Measurements from ENCODE around the gene TAGLN3.
"Not testable (repeated sequence)": the region's sequence is repeated elsewhere in the genome, so short reads cannot be mapped to it uniquely, and the experiment has no call there.

Gene TAGLN3

DNA sequence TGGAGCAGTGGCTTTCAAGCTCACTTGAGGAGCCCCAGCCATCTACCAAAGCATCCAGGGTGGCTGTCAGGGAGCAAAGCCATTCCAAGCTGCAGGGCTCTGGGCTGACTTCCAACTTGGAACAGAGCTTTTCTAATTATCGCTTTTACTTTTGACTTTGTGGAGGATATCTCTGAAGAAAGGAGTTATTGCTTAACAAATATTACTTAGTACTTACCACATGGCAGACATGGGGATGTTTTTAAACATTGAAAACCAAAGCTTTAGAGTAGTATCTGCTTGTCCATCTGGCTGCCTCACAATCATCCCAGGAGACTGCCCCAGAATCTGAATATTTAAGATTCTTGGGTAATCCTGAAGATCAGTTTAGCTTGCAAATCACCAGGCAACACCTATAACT, 8.9 kb downstream of the TAGLN3 start:
- DNase-seq: no peak

DNA sequence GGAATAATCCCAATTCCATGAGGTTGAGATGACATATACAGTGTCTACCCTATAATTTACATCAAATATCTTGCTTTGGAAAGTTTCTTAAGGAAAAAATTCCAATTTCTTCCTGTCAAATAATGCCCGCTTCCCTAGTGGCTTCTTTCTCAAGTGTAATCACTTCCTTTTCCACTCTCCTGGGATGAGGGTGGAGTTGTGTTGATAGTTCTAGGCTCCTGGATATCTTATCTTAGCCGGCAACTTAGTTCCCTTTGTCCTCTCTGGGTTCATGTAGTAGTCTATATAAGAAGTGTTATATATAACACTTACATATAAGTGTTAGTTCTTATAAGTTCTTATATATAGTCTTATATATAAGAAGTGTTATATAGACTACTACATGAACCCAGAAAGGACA, 10.9 kb downstream of the TAGLN3 start:
- DNase-seq: no peak

DNA sequence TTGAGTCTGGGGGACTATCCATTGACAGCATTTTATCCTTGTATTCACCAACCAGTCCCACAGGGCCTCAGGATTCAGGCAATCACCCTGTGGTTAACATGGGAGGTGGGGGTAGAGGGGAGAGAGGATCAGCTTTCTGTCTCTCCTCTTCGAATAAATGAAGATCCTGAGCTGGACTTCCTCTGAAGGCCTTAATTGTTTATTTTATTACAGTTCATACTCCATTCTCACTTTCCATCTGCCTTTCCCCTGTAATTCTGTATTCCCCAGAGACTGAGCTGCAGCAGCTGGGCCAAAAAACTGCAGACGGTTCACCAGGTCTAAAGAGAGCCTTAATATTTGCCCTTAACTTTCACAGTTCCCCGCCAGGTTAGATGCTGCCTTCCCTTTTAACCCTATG, 11.9 kb downstream of the TAGLN3 start:
- no peak for DNase-seq

DNA sequence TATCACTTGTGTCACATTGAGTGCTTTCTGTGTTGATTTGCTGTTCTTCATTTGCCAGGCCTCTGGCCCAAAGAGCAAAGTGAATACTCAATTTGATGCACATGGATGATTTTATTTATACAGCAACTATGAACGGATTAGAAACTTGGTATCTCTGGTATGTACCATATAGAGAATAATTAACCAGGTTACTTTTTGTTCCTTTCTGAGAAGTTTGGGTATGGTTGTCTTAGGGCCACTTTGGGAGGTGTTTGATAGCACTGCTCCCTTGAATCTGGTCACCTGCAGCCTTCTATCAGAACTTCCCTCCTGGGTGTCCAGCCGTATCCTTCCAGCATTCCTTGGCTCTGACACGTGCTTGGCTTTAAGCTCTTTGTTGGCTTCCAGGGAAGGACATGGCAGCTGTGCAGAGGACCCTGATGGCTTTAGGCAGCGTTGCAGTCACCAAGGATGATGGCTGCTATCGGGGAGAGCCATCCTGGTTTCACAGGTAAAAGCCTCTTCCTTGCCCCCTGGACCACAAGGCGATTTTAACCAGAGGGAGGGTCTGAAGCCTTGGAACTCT, 12.7 kb downstream of the TAGLN3 start:
- DNase-seq: no peak

DNA sequence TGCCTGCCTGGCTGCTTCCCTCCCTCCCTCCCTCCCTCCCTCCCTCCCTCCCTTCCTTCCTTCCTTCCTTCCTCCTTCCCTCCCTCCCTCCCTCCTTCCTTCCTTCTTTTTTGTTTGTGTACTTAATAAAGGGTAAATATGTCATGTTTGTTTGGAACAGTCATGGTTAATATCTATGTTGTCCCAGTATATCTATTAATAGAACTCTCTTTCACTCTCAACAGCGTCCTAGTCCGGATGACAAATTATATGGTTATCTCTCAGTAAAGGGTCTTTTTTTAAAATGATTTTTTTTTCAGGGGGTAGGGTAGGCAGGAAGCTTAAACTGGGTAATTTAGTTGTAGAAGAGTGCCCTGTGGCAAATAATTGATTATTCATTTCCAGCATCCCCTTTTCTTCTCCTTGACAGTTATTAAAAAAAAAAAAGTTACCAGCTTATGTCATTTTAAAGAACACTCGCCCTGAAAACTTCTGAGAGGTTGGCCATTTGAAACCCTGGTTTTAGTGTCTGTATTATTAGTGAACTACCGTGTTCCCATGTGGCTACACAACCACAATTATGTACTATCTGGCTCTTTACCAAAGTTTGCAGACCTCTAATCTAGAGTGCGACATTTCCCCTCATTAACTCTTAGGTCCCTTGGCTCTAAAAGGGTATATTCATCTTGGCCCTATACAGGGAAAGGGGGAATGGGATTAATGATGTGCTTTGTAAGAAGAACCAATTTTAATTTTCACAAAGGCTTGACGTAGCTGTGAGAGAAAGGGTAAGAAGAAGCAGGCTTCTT, 13.7 kb downstream of the TAGLN3 start:
- DNase-seq: no peak

DNA sequence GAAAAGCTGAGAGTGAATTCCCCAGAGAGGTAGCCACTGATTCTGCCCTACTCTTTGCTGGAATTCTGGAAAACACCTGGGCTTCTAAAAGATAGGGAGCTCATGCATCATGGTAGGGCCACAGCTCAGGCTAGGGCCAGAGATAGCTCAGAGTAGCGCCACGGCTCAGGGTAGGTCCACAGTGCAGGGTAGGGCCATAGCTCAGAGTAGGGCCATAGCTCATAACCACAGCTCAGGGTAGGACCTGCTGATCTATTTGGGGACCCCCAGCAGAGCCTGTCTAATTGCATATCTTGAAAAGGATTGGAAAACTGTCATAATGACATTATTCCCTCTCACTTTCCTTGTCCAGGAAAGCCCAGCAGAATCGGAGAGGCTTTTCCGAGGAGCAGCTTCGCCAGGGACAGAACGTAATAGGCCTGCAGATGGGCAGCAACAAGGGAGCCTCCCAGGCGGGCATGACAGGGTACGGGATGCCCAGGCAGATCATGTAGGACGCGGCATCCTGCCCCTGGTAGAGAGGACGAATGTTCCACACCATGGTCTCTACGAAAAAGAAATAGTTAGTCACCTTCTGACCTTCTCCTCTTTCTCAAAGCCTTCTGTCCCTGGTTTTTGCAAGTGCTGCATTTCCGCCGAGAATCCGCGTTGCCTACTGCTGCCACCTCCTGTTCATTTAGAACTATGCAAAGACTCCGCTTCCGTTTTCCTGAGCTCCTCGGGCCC, 14.5 kb downstream of the TAGLN3 start:
- peak in 42 of 56 donors; percentile 6 to 71 (median 41) for DNase-seq

DNA sequence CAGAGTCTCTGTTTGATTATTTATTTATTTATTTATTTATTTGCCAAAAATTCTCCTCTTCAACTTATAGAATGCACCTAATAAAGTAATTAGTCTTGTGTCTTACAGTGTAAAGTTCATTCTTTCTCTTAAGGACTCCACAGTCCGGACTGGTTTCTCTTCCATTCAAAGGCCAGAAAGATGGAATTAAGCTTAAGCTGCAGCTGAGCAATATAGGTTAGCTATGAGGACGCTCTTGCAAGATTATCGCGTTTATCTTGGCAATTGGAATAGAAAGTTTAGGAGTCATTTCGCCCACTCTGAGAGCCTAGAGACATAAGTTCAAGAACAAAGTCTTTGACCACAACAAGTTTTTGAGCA, 15.0 kb downstream of the TAGLN3 start:
- DNase-seq: no peak

DNA sequence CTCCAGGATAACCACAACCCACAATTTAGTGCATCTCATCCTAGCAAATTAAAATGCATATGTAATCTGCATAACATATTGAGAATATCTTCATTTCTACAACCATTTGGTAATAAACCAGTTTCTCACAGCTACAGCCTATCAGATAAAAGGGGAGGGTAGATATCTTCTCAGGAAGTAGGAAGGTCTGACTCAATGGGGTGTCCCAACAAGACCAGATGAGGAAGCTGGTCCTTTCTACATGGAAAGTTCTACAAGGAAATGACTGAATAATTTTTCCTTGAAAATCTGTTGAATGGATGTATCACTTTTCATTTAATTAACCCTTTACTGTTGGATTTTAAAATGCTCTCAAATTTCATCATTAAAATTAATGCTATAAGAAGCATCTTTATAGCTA, 18.4 kb downstream of the TAGLN3 start:
- DNase-seq: no peak

DNA sequence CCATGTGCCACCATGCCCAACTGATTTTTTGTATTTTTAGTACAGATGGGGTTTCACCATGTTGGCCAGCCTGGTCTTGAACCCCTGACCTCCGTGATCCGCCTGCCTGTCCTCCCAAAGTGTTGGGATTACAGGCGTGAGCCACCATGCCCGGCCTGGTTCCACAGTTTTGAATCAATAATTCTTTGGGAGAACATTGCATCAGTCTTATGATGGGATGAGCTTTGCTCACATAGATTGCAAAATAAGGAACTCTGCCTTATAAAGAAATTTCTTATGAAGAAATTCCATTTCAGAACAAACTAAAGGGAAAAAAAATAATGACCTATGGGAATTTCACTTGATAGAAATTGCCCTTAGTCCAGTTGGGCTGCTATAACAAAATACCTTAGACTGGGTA, 20.0 kb downstream of the TAGLN3 start:
- DNase-seq: no peak

DNA sequence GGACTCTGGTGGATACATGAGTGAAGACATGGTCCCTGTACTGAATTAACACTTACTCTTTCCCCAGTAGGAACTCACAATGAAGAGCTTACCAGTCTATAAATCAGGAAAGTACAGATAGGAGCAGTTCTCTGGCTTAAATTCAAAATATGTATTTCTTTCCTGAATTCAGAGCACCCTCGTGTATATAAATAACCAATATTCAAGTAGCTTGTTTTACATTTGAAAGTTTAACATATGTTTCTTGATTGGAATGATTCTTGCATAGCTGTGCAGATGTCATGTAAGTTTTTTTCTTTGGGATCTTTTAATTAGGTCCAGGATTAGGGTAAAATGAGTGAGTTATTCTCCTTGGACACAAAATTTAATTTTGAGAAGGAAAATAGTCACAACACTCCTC, 21.0 kb downstream of the TAGLN3 start:
- DNase-seq: no peak

DNA sequence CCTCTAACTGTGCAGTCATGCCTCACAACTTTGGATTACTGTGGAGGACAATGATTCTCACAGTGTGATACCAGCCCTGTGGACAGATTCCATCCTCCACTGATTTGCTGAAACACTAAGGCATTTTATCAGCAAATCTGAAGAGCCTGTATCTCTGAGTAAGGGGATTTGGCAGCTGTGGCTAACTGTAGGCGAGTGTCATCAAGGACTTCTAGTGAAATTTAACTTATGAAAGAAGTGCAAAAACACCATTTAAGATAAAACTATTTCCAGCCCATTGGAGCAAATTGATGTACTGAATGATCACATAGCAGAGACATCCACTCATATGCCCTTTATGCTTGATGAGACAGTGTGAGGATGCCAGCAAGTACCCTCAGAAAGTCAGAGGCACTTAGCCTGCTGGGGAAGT, 22.0 kb downstream of the TAGLN3 start:
- no peak for DNase-seq

DNA sequence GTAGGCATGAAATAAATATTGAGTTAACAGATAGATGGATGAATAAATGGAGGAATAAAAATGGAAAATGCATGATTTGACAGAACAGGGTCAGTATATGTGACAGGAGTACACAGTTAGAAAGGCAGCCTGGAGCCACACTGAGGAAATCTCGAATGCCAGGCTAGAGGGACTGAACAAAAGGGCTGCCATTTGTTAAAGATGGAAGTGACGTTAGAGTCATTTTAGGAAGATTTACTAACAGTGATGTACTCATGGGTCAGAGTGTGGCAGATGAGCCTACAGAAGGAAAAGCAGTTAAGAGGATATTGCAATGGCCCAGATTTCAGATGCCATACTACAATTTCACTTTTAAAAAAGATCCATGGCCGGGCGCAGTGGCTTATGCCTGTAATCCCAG, 28.4 kb downstream of the TAGLN3 start:
- no peak for DNase-seq

DNA sequence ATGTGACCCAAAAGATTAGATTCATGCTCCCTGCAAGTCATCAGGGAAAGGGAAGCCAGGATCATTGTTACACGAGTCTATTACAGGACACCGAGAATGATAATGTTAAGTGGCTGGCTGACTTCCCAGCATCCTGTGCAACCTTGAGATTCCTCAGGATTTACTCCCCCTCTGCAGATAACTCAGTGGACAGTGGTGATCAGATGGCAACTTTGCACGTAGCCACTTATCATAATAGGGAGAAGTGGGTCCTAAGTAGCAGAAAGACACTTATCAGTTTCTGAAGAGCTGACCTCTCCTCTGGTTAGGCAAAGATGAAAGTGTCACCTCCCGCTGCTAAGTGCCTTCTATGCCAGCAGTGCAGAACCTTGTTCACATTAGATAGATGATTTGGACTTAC, 29.1 kb downstream of the TAGLN3 start:
- no peak for DNase-seq

DNA sequence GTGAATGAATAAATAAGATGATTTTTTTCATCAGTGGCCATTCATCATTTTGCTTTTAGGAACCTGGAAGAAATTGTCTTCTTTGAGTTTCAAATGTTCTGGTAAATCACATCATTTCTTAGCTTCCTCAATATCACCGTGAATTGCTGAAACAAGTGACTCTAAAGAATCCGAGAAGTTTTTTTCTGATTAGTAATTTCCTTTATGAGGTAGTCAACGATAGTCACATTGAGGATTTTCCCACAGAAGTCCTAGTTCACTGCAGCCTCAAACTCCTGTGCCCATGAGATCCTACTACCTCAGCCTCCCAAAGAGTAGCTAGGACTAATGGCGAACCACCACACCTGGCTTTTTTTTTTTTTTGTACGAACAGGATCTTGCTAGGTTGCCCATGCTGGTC, 32.2 kb downstream of the TAGLN3 start:
- DNase-seq: no peak

DNA sequence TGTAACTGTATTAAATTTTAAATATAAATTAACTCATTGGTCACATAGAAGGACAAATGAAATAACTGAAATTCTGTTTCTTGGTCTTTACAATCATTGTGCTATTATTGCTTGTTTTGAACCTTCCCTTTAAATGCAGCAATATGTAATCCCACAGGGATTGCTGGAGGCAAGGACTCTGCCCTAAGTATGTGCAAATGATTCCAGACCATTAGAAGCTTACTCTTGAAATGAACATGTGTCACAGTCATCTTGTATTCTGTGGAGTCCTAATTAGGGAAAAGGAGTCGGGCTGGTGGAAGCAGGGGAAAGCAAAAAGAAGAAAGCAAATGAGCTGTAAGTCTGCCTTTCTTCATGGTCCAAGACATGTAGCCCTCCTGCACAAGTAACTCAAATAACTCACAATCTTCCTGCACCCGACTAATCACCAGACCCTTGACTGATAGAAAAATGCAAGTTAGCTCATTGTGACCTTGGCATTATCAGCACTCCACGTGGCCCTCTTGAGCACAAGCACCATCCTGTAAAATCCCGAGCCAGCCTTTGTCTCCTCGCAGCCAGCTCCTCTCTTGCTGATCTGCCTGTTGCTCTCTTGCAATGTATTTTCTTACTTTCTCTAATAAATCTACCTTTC, 33.5 kb downstream of the TAGLN3 start:
- DNase-seq: no peak

DNA sequence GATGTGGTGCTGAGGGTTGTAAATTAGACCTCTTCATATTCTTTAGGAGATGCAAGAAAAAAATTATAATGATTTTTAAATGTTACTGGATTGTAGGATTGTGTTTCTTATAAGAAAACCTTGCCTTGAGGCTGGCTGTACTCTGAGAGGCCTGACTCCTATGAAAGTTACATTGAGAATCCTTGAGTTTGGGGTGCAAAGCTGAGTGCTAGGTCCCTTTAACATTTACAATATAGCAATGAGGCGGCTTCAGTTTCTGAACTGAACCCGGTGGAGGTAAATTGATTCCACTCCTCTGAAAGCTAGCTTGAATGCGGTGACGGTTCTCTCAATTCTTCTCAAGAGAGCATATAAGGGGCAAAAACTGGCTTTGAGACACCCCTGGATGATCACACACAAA, 35.7 kb downstream of the TAGLN3 start, which contains the start of gene TMPRSS7:
Gene TMPRSS7 (plus strand): TSS at position 301 of the 400 bp plus-strand sequence. CDS start 110 bp downstream, outside the sequence.
- DNase-seq: no peak

DNA sequence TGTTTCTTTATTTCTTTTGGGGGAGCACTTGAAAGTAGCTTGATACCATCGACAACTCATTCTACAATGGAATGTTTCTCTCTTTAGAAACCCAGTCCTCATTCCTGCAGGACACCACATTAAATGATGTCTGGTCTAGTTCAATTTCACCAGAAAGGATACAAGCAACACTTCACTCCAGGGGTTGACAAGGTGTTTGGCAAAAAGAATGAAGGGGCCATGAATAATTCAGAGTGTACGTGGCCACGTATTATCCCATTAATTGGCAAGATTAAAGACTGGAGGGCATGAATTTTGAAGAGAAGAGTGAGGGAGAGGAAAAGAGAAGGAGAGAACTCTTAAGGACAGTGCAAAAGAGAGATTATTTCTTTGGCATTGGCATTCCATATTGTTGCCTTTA, 36.5 kb downstream of the TAGLN3 start:
- no peak for DNase-seq

DNA sequence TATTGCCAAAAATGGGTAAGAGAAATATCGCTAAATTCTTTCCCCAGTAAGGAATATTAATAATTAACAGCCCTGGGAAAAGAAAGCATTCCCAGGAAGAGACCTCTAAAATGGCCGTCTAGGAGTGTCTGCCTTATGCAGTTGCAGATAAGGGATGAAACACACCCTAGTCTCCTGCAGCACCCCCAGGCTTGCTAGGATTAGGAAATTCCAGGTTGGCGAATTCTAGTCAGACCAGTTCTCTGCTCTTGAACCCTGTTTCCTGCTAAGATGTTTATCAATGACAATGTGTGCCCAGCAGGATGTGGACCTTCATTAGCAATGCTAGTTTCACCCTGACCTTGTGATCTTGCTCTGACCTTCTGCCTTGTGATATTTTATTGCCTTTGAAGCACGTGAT, 38.5 kb downstream of the TAGLN3 start:
- not testable (repeated sequence) for DNase-seq

DNA sequence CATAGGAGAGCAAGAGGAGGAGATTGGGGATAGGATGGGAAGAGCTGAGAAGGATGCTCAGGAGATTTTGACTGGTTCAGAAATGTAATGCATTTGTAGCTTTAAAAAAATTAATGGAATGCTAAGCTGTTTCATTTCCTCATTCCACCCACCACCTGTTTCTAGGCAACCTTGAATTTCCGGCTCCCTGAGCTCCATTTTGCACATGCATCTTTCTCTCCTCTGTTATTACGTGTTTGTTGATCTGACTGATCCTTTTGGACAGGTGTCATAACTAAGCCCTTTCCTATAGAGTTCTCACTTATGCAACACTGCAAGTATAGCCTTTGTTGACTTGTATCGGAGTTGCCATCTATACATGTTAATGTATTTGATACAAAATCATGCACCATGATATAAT, 40.1 kb downstream of the TAGLN3 start:
- peak in 5 of 56 donors; percentile 4 to 25 (median 8) for DNase-seq

DNA sequence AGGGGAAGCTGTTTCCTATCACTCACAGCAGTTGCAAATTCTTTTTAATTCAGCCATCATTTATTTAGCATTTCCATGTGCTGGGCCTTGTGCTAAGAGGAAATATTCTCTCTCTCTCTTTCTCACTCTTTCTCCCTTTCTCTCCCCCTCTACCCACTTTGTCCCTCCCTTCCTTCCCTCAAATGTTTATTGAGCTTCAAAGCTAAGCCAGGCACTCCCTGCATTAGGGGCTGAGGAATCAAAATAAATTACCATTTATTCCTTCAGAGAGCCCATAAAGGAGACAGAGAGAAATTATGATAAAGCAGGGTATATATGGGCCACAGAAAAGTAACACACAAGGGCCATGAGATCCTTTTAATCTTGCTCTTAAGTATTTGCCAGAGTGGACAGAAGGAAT, 42.6 kb downstream of the TAGLN3 start:
- no peak for DNase-seq

DNA sequence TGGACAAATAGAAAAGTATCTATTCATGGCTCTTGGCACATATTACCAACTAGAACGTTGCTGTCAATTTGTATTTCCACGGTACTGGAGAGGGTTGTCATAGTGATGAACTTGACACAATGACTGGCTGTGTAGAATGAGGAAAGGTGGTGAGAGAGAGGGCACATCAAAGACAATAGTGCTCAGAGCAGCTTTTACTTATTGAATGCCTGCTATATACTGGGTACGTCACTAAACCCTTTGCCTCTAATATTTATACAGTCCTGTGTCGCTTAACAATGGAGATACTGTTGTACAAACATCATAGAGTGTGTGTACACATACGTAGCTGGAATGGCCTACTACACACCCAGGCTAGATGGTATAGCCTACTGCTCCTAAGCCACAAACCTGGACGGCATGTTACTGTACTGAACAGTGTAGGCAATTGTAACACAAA, 44.1 kb downstream of the TAGLN3 start:
- peak in 1 of 56 donors; percentile 13 for DNase-seq

DNA sequence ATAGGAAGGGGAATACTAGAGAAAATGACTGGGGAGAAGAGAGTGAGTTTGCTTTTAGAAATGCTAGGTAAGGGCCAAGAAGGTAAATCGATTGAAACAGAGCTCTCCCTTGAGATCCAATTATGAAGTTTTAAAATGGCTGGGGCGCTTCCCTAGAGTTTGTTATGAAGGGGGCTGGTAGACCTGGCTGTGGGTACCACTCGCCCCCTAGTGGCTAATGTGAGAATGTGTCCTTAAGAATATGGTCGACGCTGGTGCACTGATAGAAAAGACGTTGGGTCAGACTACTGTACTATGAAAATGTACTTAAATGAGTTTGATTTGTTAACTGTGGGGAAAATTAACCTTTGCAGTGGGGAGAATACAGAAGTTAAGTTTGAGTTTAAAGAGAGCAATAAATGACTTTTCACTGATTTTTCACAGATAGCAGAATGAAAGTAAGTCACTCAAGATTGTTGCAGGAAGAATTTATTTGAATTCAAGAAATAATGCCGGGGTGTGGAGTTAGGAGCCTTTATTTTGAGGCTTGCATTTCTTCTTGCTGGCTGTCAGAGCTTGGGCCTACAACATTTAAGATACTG, 45.0 kb downstream of the TAGLN3 start:
- peak in 36 of 56 donors; percentile 2 to 65 (median 10) for DNase-seq

Measured in amygdala (tissue), 56 donors.